Osteoblast (primary cell): ENCODE measurements around the gene ZNF608. TPM values are rescaled to one million over a fixed set of nuclear protein-coding genes. Genes with fewer than 3 reads are reported as not detected.

Experiments
- DNase-seq: peaks from one replicate; pipeline ENCODE4 v3.0.0; 2011; ENCODE audit warnings: low spot score, mixed read lengths; ENCODE audit not compliant: insufficient read length; ENCODE audit errors: missing footprints
- H2AFZ ChIP-seq: 2 replicates; pipeline ENCODE4 v1.6.0; 2011; ENCODE audit warnings: mild to moderate bottlenecking, low read length
- H3K27ac ChIP-seq: 2 replicates; pipeline ENCODE4 v1.5.1; 2011; ENCODE audit warnings: mild to moderate bottlenecking, low read depth, low read length, moderate library complexity
- H3K27me3 ChIP-seq: 2 replicates; pipeline ENCODE4 v1.6.0; 2012; ENCODE audit warnings: mild to moderate bottlenecking, control low read depth, inconsistent platforms, low read length, moderate library complexity; ENCODE audit not compliant: insufficient read depth
- H3K36me3 ChIP-seq: 2 replicates; pipeline ENCODE4 v1.5.1; 2011; ENCODE audit warnings: mild to moderate bottlenecking, low read length, control low read depth, moderate library complexity; ENCODE audit not compliant: insufficient read depth
- H3K4me1 ChIP-seq: 2 replicates; pipeline ENCODE4 v1.5.1; 2011; ENCODE audit warnings: mild to moderate bottlenecking, low read length, control low read depth, moderate library complexity; ENCODE audit not compliant: insufficient read depth
- H3K4me2 ChIP-seq: 2 replicates; pipeline ENCODE4 v1.6.0; 2011; ENCODE audit warnings: mild to moderate bottlenecking, low read length; ENCODE audit not compliant: insufficient read depth
- H3K4me3 ChIP-seq: fragments of 200-600 bp; sonication (generic); 3 replicates; pipeline ENCODE4 v1.5.1; 2012; ENCODE audit warnings: mild to moderate bottlenecking, low read length, inconsistent platforms; ENCODE audit not compliant: insufficient read depth
- H3K79me2 ChIP-seq: 2 replicates; pipeline ENCODE4 v1.6.0; 2012; ENCODE audit warnings: mild to moderate bottlenecking, low read length, control low read depth, inconsistent platforms; ENCODE audit not compliant: insufficient read depth
- H3K9me3 ChIP-seq: 2 replicates; pipeline ENCODE4 v1.5.1; 2011; ENCODE audit warnings: low read depth, low read length, control low read depth
- H4K20me1 ChIP-seq: 2 replicates; pipeline ENCODE4 v1.6.0; 2012; ENCODE audit warnings: mild to moderate bottlenecking, low read length, control low read depth; ENCODE audit not compliant: insufficient read depth
- total RNA-seq: library from RNA; depleted of rRNA; stranded (reverse); fragments of >200 nt; gene quantifications from 2 replicates; pipeline ENCODE4 v1.2.3, GENCODE V29; 2012
- TF ChIP-seq, protein P1 (sequence below): IDR thresholded peaks from 2 replicates; pipeline ENCODE4 v1.5.1; 2011; ENCODE audit warnings: mild to moderate bottlenecking, low read depth, low read length, moderate library complexity; ENCODE audit errors: extremely low read depth

ZNF608 gene
- total RNA-seq, 1 donor, result 11.6 TPM

GRCh38 chr5:124738681-124739633 lies 7.5 kb downstream of the ZNF608 start:
- H2AFZ ChIP-seq, result no peak overlapping the region
- H3K27ac ChIP-seq, result no peak overlapping the region
- peaks cover 36% of the 10 kb centered on the region for H3K27me3 ChIP-seq
- no peaks in the 10 kb centered on the region for H3K36me3 ChIP-seq
- no peak overlapping the region for H3K4me2 ChIP-seq
- TF ChIP-seq, protein P1, sequence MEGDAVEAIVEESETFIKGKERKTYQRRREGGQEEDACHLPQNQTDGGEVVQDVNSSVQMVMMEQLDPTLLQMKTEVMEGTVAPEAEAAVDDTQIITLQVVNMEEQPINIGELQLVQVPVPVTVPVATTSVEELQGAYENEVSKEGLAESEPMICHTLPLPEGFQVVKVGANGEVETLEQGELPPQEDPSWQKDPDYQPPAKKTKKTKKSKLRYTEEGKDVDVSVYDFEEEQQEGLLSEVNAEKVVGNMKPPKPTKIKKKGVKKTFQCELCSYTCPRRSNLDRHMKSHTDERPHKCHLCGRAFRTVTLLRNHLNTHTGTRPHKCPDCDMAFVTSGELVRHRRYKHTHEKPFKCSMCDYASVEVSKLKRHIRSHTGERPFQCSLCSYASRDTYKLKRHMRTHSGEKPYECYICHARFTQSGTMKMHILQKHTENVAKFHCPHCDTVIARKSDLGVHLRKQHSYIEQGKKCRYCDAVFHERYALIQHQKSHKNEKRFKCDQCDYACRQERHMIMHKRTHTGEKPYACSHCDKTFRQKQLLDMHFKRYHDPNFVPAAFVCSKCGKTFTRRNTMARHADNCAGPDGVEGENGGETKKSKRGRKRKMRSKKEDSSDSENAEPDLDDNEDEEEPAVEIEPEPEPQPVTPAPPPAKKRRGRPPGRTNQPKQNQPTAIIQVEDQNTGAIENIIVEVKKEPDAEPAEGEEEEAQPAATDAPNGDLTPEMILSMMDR, result no peak
- no peak for DNase-seq
- H3K79me2 ChIP-seq, result peaks cover 3% of the 10 kb centered on the region
- H3K4me3 ChIP-seq, result no peak overlapping the region
- H4K20me1 ChIP-seq, result no peaks in the 10 kb centered on the region
- peaks cover 45% of the 10 kb centered on the region for H3K4me1 ChIP-seq
- H3K9me3 ChIP-seq, result no peaks in the 10 kb centered on the region

DNA sequence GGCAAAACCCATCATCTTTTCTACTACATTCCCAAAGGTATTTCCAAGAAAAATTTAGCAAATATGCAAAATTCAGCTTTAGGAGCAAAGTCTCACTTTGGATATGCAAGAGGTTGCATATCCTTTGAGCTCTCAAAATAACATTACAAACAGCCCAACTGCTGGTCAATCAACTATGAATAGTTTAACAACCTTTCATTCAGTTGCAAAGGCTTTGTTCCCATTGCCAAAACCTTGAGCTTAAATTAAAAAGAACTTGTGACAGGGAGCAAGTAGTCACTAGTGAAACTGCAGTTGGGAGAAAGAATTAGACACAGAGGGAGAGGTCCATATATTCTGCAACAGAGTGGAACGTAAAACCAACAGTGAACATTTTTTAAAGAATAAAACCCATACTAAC lies 8.8 kb downstream of the ZNF608 start:
- TF ChIP-seq, protein P1, result no peak
- no peak for DNase-seq
- Histone ChIP-seq H3K27ac (no peak overlapping the region), H3K79me2 (peaks cover 2% of the 10 kb centered on the region), H3K4me3 (no peak overlapping the region), H4K20me1 (no peaks in the 10 kb centered on the region), H3K36me3 (no peaks in the 10 kb centered on the region), H3K4me1 (peaks cover 32% of the 10 kb centered on the region), H3K27me3 (peaks cover 42% of the 10 kb centered on the region), H2AFZ (no peak overlapping the region), H3K4me2 (no peak overlapping the region), H3K9me3 (no peaks in the 10 kb centered on the region)

DNA sequence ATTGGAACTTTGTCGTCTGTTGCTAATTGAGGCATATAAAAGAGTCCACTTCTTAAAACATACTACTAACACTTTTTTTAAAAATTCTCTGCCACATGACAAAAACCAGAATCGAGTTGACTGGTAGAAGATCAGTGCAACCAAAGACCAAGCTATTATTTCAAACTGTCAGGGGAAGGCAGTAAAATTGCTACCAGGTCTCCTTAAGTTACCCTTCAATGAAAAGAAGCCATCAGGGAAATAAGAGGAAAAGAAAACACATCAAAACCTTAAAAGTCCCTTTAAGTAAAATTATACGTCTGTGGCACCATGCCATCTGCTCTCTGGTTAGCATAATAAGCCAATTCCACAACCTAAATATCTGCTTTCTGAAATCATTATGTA lies 9.6 kb downstream of the ZNF608 start:
- TF ChIP-seq, protein P1, result no peak
- Histone ChIP-seq H2AFZ (no peak overlapping the region), H3K27me3 (peaks cover 47% of the 10 kb centered on the region), H3K4me3 (no peak overlapping the region), H3K36me3 (no peaks in the 10 kb centered on the region), H3K4me1 (peaks cover 23% of the 10 kb centered on the region), H3K27ac (no peak overlapping the region), H4K20me1 (no peaks in the 10 kb centered on the region), H3K9me3 (no peaks in the 10 kb centered on the region), H3K79me2 (peaks cover 2% of the 10 kb centered on the region), H3K4me2 (peak overlapping the region; percentile 77)
- no peak for DNase-seq

DNA sequence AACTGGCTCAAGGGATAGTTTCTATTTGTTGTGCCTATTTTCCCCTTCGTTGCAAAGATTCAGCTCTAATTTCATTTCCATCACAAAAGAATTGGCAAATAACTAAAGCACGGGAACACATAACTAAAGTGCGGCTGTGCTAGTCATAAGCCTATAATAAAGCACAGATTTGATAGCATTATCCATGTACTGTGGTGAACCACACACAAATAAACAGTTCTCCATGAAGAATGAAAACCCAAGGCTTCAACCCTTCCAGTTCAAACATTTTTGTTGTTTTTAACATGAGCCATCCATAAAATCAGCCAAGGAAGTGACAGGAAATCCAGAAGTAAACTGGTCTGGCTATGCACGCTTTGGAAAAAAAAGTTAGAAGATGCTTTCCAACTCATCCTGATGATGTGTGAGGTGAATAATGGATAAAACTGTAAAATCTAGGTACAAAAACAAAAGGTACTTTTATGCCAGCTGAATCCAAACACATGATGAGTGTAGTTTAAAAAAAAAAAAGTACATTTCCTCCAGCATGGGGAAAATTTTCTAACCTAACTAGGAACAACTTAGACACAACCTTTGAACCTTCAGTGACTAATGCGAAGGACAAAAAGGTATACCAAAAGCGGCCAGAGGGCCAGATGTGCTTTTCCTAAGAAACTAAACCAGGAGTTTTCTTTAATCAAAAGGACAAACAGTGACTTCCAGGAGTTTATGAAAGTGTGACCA lies 10.2 kb downstream of the ZNF608 start:
- H3K9me3 ChIP-seq, result no peaks in the 10 kb centered on the region
- H3K27ac ChIP-seq, result peak overlapping the region; percentile 31
- peaks cover 47% of the 10 kb centered on the region for H3K27me3 ChIP-seq
- peak overlapping the region; percentile 58 for H2AFZ ChIP-seq
- H3K4me2 ChIP-seq, result peak overlapping the region; percentile 77
- H3K79me2 ChIP-seq, result peaks cover 2% of the 10 kb centered on the region
- H3K36me3 ChIP-seq, result no peaks in the 10 kb centered on the region
- peak overlapping the region; percentile 64 for H3K4me3 ChIP-seq
- peak; percentile 96 for DNase-seq
- TF ChIP-seq, protein P1, result no peak
- H3K4me1 ChIP-seq, result peaks cover 20% of the 10 kb centered on the region
- no peaks in the 10 kb centered on the region for H4K20me1 ChIP-seq
